NCI-H748 (cell line): Measurements from ENCODE around the gene LRTM2.

ENCODE experiments used
- DNase-seq: peaks from one replicate; lab custom pipeline; 2025; ENCODE audit not compliant: unreplicated experiment; lab: John Stamatoyannopoulos, UW

LRTM2 gene

GRCh38 chr12:1797991-1798640, 22.2 kb upstream of the LRTM2 start:
- no peak for DNase-seq

DNA sequence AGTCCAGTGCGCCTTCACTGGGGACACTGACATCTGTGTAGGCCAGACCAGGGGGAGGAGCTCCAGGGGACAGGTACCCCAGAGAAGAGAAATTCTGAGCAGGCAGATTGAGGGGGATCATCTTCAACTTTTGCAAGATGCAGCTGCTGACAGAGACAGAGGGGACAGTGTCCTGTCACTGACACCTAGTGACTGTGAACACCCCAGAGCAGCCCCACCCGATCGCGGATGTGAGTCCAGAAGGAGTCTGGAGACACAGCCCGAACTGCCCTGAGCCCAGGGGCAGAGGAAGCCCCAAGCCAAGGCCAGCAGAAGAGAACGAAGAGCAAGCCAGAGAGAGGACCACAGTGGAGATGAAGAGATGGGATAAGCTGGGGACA, 21.7 kb upstream of the LRTM2 start:
- DNase-seq: no peak

DNA sequence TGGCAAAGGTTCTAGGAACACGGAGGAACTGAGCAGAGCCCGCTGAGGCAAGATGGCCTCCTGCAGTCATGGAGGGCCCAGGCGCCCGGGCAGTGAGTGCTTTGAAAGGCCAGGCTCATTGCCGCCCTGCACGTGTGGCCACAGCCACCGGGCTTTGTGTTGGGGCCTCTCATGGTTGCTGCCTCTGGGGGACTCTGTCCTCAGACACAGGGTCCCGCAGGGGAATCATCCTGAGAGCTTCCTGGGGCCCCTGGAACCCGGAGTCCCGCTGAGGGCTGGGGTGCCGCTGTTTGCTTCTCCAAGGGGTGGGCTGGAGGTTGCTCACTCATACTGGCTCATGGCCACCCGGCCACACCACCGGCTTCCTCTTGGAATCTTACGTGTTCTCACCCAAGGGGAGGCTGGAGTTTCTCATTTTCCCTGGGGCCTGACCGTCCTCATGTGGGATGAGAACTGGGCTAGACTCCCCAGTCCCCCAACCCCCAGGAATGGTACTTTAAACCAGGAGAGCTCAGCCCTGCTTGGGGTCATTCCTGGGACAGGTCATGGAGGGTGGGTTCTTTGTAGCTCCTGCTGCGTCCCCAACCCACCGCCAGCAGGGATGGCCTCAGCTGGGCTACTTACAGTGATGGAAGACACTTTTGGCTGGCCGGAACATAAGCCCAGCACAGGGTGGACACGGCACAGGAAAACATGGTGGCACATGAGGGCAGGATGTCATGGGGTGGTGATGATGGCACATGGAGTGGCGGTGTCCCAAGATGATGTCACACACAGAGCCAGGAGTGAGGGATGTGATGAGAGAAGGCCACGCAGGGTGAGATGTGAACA, 21.1 kb upstream of the LRTM2 start:
- DNase-seq: no peak

- no peak for DNase-seq
These were observed 20.4 kb upstream of the LRTM2 start for GRCh38 chr12:1799882-1800400.

GRCh38 chr12:1800401-1801302, 19.7 kb upstream of the LRTM2 start:
- peak; percentile 30 for DNase-seq

DNA sequence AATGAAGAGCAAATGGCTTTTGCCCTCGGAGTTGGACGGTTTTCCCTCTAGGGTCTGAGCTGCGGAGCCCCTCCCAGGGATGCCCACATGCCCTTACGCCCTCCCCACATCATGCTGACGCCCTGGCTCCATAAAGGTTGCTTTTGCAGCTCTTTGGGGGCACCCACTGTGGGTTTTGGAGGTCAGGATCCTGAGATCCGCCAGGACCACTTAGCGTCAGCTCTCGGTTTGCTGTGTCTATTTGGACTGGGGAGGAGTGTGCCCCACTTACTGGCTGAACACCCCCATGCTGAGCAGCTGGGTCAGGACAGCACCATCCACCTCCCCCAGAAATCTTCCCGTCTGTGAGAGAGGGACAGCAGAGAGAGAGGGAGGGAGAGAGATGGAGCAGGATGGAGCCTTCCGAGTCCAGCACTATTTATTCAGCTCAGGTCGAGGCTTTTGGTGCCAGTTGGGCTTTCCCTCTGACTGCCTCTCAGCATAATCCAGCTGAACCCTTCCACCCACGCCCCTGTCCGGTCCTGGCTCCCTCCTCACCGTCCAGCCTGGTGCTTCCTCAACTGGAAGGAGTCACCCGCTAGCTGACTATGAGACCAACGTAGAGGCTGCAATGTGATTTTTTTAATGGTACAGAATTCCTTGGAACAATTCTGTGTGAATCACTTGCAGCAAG, 18.9 kb upstream of the LRTM2 start:
- DNase-seq: no peak

DNA sequence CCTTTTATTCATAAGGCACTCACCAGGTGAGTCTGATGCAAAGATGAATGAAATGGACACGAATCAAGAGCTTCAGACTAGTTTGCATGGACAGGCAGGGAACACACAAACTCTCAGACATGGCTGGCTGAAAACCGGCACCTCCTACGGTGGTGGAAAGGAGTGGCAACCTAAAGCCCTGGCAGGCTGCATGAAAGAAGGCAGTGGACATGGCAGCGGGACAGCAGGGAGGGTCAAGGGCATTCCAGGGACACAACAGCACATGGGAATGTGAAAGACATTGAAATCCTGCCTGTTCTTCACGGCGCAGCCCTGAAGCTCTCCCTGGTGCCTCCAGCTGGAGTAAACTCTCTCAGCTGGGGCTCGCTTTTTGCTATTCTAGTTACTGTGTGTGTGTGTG, 16.6 kb upstream of the LRTM2 start:
- DNase-seq: no peak

DNA sequence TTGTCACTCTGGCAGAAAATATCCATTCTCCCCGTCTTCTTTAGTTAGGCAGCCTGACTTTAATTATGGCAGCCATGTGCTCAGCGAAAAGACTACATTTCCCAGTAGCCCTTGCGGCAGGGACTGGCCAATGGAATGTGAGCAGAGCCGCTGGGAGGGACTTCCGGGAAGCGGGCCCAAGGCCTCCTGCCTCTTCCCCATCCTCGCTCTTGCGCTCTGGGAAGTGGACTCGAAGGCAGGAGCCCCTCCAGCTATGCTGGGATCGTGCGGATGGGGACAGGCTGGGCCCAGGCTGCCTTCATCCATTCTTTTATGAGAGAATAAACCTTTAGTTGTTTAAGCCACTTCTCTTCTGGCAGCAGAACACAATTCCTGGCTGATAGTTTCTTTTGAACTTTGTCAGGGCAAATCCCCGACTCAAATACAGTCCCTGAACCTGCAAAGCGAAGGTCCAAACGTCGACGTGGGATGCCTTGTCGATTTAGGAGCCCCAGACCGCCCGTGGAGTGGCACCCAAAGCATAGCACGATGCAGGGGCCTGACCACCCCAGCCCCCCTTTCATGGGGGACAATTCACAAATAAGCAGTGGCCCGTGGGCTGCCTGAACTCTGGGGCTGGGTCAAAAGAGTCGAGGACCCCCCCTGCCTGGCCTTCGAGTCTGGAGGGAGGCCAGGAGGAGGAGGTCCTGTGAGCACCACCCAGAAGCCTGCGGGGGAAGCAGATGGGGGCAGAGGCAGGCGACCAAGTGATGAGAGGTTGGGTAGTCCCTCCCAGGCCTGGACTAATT, 15.6 kb upstream of the LRTM2 start:
- DNase-seq: peak; percentile 81

DNA sequence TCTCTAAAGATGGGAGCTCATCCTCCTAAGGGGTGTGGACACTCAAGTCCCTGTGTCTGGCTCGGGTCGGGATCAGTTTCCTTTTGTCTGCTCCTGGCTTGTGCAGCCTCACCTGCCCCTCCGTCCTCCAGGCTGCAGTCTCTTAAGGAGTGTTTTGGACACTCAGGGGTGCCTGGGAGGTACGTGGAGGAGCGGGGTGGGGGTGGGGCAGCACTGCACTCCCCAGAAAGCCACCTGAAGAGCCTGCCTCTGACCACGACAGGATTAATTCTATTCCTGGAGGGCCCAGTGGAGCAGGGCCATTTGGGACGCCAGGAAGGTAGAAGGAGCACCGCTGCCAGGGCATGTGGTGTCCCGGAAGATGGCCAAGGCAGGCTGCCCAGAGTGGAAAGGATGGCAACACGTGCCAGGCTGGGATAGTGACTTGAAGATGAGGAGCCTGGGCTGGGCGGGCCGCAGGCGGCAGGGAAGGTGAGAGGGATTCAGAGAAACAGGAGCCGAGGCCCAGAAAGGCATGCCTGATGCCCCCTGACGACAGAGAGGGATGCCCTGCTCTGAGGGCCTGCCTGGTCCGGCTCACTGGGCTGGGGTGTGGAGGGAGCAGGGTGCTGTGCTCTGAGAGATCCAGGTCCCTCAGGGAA, 14.8 kb upstream of the LRTM2 start:
- DNase-seq: no peak

DNA sequence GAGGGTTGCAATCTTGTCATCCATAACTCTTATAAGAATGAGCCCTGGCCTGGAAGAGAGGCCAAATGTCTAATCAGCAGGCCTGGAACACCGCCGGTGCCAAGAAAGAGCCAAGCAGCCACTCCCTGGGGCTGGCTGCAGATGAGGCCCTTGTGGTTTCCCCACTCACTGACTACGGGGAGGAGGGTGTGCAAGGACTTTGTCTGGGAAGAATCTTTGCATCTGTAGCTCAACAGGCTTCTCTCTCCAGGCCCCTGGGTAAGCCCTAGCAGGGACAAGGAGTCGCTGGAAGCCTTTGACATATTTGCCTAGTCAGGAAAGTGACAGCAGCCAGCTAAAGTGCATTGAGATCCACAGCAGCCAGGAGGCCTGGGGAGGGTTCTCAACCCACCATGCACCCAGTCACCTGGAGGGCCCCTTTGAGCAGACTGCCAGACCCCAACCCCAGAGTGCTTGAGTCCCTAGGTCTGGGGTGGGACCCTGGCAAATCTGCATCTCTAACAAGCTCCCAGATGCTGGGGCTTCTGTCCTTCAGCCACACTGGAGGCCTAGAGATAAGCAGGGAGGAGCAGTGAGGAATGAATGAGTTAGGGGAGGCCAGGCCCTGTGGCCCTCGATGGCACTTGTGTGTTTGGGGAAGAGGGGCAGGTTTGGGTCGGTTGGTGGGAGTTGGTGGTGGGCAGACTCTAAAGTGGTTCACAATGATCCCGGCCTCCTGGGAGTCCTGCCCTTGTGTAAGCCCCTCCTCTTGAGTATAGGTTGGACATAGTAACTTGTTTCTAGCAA, 13.9 kb upstream of the LRTM2 start:
- DNase-seq: no peak

DNA sequence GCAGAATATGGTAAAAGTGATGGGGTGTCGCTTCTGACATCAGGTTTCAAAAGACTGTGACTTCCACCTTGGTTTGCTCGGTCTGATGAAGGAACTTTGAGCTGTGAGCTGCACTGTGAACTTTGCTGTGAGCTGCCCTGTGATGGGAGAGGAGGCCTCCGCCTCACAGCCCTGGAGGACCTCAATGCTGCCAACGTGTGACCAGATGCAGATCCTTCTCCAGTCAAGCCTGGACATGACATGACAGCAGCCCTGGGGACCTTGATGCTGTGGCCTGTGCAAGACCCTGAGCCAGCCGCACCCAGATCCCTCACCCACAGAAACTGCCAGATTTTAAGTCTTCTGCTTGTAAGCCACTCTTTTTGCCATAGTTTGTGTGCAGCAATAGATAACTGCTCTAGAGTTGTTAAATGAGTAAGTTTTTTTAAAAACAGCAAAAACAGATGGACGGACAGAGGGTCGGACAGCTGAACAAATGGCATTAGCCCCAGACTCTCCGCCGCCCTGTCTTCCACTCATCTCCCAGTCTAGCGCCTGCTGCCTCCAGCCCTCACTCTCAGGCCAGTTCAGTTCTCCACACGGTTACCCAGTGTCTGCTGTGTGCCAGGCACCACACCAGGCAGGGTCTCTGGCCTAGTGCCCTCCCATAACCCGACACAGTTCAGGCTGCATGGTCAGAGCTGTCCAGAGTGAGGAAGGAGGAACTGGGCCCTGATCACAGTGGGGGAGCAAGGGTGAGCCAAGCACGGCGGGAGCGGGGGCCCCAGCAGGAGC, 13.1 kb upstream of the LRTM2 start:
- no peak for DNase-seq

GRCh38 chr12:1808036-1808797, 12.1 kb upstream of the LRTM2 start:
- no peak for DNase-seq

DNA sequence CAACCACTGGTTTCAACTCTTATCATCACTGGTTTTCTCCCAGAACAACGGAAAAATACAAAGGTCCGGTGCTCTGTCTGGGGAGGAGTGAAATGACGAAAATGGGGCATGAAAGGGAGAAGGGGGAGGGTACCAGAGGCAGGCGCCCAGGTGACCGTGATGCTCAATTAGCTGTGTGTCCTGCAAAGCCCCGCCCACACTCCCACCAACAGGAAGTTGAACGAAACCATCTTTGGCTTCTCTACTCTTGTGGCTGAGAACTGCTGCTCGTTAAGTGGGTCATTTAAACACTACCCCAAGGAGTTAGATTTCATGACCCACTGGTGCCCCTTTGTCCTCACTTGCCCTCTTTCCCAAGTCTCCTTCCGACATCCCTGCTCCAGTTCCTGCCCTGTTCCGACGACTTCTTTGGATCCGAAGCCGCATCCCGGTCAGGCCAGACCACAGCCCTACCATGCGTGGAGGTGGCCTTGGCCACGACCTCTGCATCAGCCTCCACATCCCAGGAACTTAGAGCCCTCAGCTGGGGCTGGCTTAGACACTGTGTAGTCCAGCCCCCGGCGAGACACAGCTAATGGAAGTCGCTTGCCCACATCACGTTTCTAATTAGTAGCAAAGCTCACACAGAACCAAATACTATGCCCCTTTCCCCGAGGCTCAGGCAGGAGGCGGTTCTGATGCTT, 11.4 kb upstream of the LRTM2 start:
- no peak for DNase-seq

GRCh38 chr12:1809591-1810190, 10.7 kb upstream of the LRTM2 start:
- no peak for DNase-seq

- DNase-seq: no peak
These were observed 10.0 kb upstream of the LRTM2 start for GRCh38 chr12:1810201-1810930.

DNA sequence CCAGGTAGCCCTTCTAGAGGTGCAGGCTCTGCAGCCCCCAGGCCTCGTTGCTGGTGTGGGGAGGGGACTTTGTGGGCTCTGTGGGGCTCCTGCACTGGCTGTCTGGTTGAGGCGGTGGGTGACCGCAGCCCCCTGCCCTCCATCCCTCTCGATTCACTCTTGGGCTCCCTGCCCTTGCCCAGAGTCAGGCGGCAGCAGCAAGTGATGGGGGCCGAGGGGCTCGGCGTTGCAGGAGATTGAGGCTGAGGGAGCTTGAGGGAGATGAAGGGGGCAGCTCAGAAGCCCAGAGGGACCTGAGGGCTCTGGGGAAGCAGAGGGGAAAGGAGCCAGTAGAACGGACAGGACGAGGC, 9.5 kb upstream of the LRTM2 start:
- DNase-seq: no peak
